ENCODE data around the gene AQP1. TPM values are rescaled to one million over a fixed set of nuclear protein-coding genes. Genes with fewer than 3 reads are reported as not detected.

The AQP1 gene
- polyA plus RNA-seq, 1 donor from 2014 or later, result 3.2 TPM

- Histone ChIP-seq H3K79me2 (replicated peaks; ENCODE audit: insufficient read depth, low read length) (no peaks in the 10 kb centered on the region), H3K4me2 (ENCODE audit: low read length) (no peak overlapping the region), H3K9me3 (ENCODE audit: low read length) (peaks cover 7% of the 10 kb centered on the region), H3K36me3 (ENCODE audit: insufficient read depth, low read length) (no peaks in the 10 kb centered on the region), H3K4me3 (ENCODE audit: low read length) (no peak overlapping the region), H4K20me1 (ENCODE audit: insufficient read depth) (no peaks in the 10 kb centered on the region), H3F3A (ENCODE audit: insufficient read depth, low read length, poor library complexity, severe bottlenecking) (no peaks in the 10 kb centered on the region), H3K9me2 (ENCODE audit: insufficient read depth, low read length) (no peaks in the 10 kb centered on the region), H3K27ac (ENCODE audit: low read length) (no peak overlapping the region), H3K27me3 (ENCODE audit: insufficient read depth, low read depth, low read length) (no peaks in the 10 kb centered on the region), H2AFZ (ENCODE audit: low read depth, low read length) (no peak overlapping the region), H3K9ac (ENCODE audit: low read length) (no peak overlapping the region)
- TF ChIP-seq POLR2AphosphoS5 (IDR thresholded peaks at IDR 0.05) (no peak), MXI1 (conservative IDR thresholded peaks at IDR 0.05; ENCODE audit: poor library complexity, severe bottlenecking) (no peak), EP300 (conservative IDR thresholded peaks at IDR 0.05; ENCODE audit: poor library complexity, severe bottlenecking) (no peak), SMC3 (conservative IDR thresholded peaks at IDR 0.05; ENCODE audit: poor library complexity) (no peak), TAF1 (IDR thresholded peaks at IDR 0.05; ENCODE audit: low read depth) (no peak), EZH2 (IDR thresholded peaks at IDR 0.05; ENCODE audit: borderline replicate concordance, insufficient read depth, low read length, poor library complexity, severe bottlenecking) (no peak), RAD21 (conservative IDR thresholded peaks at IDR 0.05) (no peak), REST (IDR thresholded peaks at IDR 0.05; ENCODE audit: borderline replicate concordance) (no peak)
- TF ChIP-seq, protein P1, sequence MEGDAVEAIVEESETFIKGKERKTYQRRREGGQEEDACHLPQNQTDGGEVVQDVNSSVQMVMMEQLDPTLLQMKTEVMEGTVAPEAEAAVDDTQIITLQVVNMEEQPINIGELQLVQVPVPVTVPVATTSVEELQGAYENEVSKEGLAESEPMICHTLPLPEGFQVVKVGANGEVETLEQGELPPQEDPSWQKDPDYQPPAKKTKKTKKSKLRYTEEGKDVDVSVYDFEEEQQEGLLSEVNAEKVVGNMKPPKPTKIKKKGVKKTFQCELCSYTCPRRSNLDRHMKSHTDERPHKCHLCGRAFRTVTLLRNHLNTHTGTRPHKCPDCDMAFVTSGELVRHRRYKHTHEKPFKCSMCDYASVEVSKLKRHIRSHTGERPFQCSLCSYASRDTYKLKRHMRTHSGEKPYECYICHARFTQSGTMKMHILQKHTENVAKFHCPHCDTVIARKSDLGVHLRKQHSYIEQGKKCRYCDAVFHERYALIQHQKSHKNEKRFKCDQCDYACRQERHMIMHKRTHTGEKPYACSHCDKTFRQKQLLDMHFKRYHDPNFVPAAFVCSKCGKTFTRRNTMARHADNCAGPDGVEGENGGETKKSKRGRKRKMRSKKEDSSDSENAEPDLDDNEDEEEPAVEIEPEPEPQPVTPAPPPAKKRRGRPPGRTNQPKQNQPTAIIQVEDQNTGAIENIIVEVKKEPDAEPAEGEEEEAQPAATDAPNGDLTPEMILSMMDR (IDR thresholded peaks at IDR 0.05; ENCODE audit: poor library complexity, severe bottlenecking), result no peak
These were observed 12.2 kb downstream of the AQP1 start for GRCh38 chr7:30923774-30924413.

DNA sequence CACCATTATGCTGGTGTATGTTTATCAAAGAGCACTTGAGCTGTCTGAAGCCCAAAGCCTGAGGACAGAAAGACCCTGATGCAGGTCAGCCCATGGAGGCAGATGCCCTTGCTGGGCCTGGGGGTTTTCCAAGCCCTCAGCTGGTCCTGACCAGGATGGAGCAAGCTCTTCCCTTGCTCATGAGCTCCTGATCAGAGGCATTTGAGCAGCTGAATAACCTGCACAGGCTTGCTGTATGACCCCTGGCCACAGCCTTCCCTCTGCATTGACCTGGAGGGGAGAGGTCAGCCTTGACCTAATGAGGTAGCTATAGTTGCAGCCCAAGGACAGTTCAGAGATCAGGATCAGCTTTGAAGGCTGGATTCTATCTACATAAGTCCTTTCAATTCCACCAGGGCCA is 13.0 kb downstream of the AQP1 start:
- no peaks in the 10 kb centered on the region for H3K79me2 ChIP-seq (replicated peaks; ENCODE audit: insufficient read depth, low read length)
- no peaks in the 10 kb centered on the region for H3K9me2 ChIP-seq (ENCODE audit: insufficient read depth, low read length)
- H2AFZ ChIP-seq (ENCODE audit: low read depth, low read length), result no peak overlapping the region
- no peak overlapping the region for H3K27ac ChIP-seq (ENCODE audit: low read length)
- H4K20me1 ChIP-seq (ENCODE audit: insufficient read depth), result no peaks in the 10 kb centered on the region
- H3K4me2 ChIP-seq (ENCODE audit: low read length), result no peak overlapping the region
- H3K9me3 ChIP-seq (ENCODE audit: low read length), result peaks cover 7% of the 10 kb centered on the region
- no peaks in the 10 kb centered on the region for H3F3A ChIP-seq (ENCODE audit: insufficient read depth, low read length, poor library complexity, severe bottlenecking)
- no peak overlapping the region for H3K9ac ChIP-seq (ENCODE audit: low read length)
- no peaks in the 10 kb centered on the region for H3K36me3 ChIP-seq (ENCODE audit: insufficient read depth, low read length)
- no peak overlapping the region for H3K4me3 ChIP-seq (ENCODE audit: low read length)
- TF ChIP-seq EP300 (conservative IDR thresholded peaks at IDR 0.05; ENCODE audit: poor library complexity, severe bottlenecking), result no peak
- no peaks in the 10 kb centered on the region for H3K27me3 ChIP-seq (ENCODE audit: insufficient read depth, low read depth, low read length)
